Keratinocyte (primary cell): ENCODE data around the gene CELSR3. TPM values are rescaled to one million over a fixed set of nuclear protein-coding genes. Genes with fewer than 3 reads are reported as not detected.

ENCODE experiments used
- DNase-seq: peaks from one replicate; pipeline ENCODE4 v3.0.0-alpha.2; 2011; ENCODE audit warnings: low read depth, missing footprints, low spot score
- FAIRE-seq: peaks from 2 replicates; lab custom pipeline; 2011; peaks lifted over from hg19 to GRCh38; lab: Jason Lieb, UNC
- H2AFZ ChIP-seq: 2 replicates; pipeline ENCODE4 v1.6.0; 2012; ENCODE audit warnings: low read length, control low read depth, inconsistent platforms; ENCODE audit not compliant: control insufficient read depth
- H3K27ac ChIP-seq: 2 replicates; pipeline ENCODE4 v1.5.1; 2011; ENCODE audit warnings: low read length; ENCODE audit not compliant: control insufficient read depth, insufficient read depth
- H3K27me3 ChIP-seq: 3 replicates; pipeline ENCODE4 v1.6.0; 2011; ENCODE audit warnings: low read length; ENCODE audit not compliant: control insufficient read depth, insufficient read depth; ENCODE audit errors: extremely low read depth
- H3K36me3 ChIP-seq, 2 experiments: 2 replicates in 1 of 2; 3 replicates in 1 of 2; pipeline ENCODE4 v1.5.1; 2011; ENCODE audit warnings: low read length in 2 of 2, mild to moderate bottlenecking in 1 of 2; ENCODE audit not compliant: control insufficient read depth in 2 of 2, insufficient read depth in 2 of 2; ENCODE audit errors: extremely low read depth in 1 of 2
- H3K4me1 ChIP-seq: 3 replicates; pipeline ENCODE4 v1.5.1; 2011; ENCODE audit warnings: low read length; ENCODE audit not compliant: control insufficient read depth, insufficient read depth; ENCODE audit errors: extremely low read depth
- H3K4me2 ChIP-seq: 3 replicates; pipeline ENCODE4 v1.6.0; 2011; ENCODE audit warnings: low read depth, low read length; ENCODE audit not compliant: control insufficient read depth, insufficient read depth; ENCODE audit errors: extremely low read depth
- H3K4me3 ChIP-seq, 3 experiments: fragments of 200-600 bp in 1 of 3; sonication (generic) in 1 of 3; 2 replicates in 2 of 3; 3 replicates in 1 of 3; pipeline ENCODE4 v1.5.1; 2011 to 2016; ENCODE audit warnings: low read length in 3 of 3, mild to moderate bottlenecking in 3 of 3, control low read depth in 2 of 3, inconsistent platforms in 1 of 3, low read depth in 1 of 3, mixed read lengths in 1 of 3, mixed run types in 1 of 3, moderate library complexity in 1 of 3; ENCODE audit not compliant: control insufficient read depth in 2 of 3, insufficient read depth in 2 of 3; ENCODE audit errors: extremely low read depth in 1 of 3
- H3K79me2 ChIP-seq: 2 replicates; pipeline ENCODE4 v1.6.0; 2012; ENCODE audit warnings: low read length; ENCODE audit not compliant: control insufficient read depth, insufficient read depth
- H3K9ac ChIP-seq: 3 replicates; pipeline ENCODE4 v1.6.0; 2011; ENCODE audit warnings: low read length; ENCODE audit not compliant: control insufficient read depth, insufficient read depth; ENCODE audit errors: extremely low read depth
- H3K9me1 ChIP-seq: 3 replicates; pipeline ENCODE4 v1.6.0; 2011; ENCODE audit warnings: low read length; ENCODE audit not compliant: control insufficient read depth, insufficient read depth; ENCODE audit errors: extremely low read depth
- H3K9me3 ChIP-seq: 2 replicates; pipeline ENCODE4 v1.5.1; 2012; ENCODE audit warnings: low read depth, low read length; ENCODE audit not compliant: control insufficient read depth
- H4K20me1 ChIP-seq: 3 replicates; pipeline ENCODE4 v1.6.0; 2011; ENCODE audit warnings: low read length; ENCODE audit not compliant: control insufficient read depth, insufficient read depth; ENCODE audit errors: extremely low read depth
- CTCF ChIP-seq, 3 experiments: IDR thresholded peaks in 1 of 3; conservative IDR thresholded peaks in 1 of 3; optimal IDR thresholded peaks in 1 of 3; 2 replicates in 2 of 3; 3 replicates in 1 of 3; pipeline versions ENCODE3 to v1.5.1; 2011; ENCODE audit warnings: low read length in 3 of 3, mild to moderate bottlenecking in 3 of 3, moderate library complexity in 2 of 3, control low read depth in 1 of 3, inconsistent platforms in 1 of 3; ENCODE audit not compliant: insufficient read depth in 2 of 3; ENCODE audit errors: extremely low read depth in 1 of 3
- EZH2 ChIP-seq: IDR thresholded peaks from one replicate; pipeline ENCODE4 v1.6.1; 2012; ENCODE audit warnings: inconsistent platforms, mild to moderate bottlenecking, low read length, moderate library complexity
- dilution Hi-C: fragments of 300-500 bp; cut with MboI; formaldehyde crosslinking; loops from one replicate; pipeline ENCODE4 v1.7.0; 2020; ENCODE audit warnings: low sequenced_read_pairs; ENCODE audit not compliant: extremely low pct_ligation_motif_present
- polyA plus RNA-seq, 5 experiments: library from polyadenylated mRNA; depleted of rRNA in 3 of 5; stranded (reverse) in 3 of 5; stranded (forward) in 1 of 5; unstranded in 1 of 5; fragments of >200 nt; gene quantifications; 1 replicate in 1 of 5; 2 replicates in 3 of 5; 3 replicates in 1 of 5; pipeline versions ENCODE4 v1.2.1 to v1.2.3, GENCODE V29; 2011 to 2012; ENCODE audit warnings: missing spikeins in 2 of 5, low read depth in 1 of 5, low replicate concordance in 1 of 5

Gene CELSR3
- polyA plus RNA-seq, 1 donor (not counting 4 experiments of a cell fraction or from before 2014, with no cell fraction given): 0.25 TPM

- H3K36me3 ChIP-seq: peaks cover 5 to 7% of the 10 kb centered on the region in 2 experiments
- no peak overlapping the region for H3K4me2 ChIP-seq
- TF ChIP-seq CTCF (optimal IDR thresholded peaks at IDR 0.05 in 1 of 3, IDR thresholded peaks at IDR 0.05 in 1 of 3, conservative IDR thresholded peaks at IDR 0.05 in 1 of 3; ENCODE audit: extremely low read depth in 1 of 3, insufficient read depth in 2 of 3, low read length in 3 of 3): no peak
- TF ChIP-seq EZH2: no peak
- no peak overlapping the region for H3K9ac ChIP-seq
- no peak overlapping the region for H3K27ac ChIP-seq
- H3K4me1 ChIP-seq: peaks cover 11% of the 10 kb centered on the region
- H2AFZ ChIP-seq: no peak overlapping the region
- dilution Hi-C loops: no loop called here
- no peaks in the 10 kb centered on the region for H3K9me3 ChIP-seq
- H3K79me2 ChIP-seq: peaks cover 13% of the 10 kb centered on the region
- no peak overlapping the region for H3K4me3 ChIP-seq
- peaks cover 2% of the 10 kb centered on the region for H3K9me1 ChIP-seq
- no peak for DNase-seq
- FAIRE-seq: no peak
- H4K20me1 ChIP-seq: peaks cover 2% of the 10 kb centered on the region
- H3K27me3 ChIP-seq: no peaks in the 10 kb centered on the region
Measured at GRCh38 chr3:48637305-48637704, 25.4 kb downstream of the CELSR3 start.

GRCh38 chr3:48636149-48636655, 26.5 kb downstream of the CELSR3 start:
- H3K27ac ChIP-seq: no peak overlapping the region
- no peak for TF ChIP-seq CTCF (optimal IDR thresholded peaks at IDR 0.05 in 1 of 3, IDR thresholded peaks at IDR 0.05 in 1 of 3, conservative IDR thresholded peaks at IDR 0.05 in 1 of 3; ENCODE audit: extremely low read depth in 1 of 3, insufficient read depth in 2 of 3, low read length in 3 of 3)
- TF ChIP-seq EZH2: no peak
- H3K9me3 ChIP-seq: no peaks in the 10 kb centered on the region
- H3K4me2 ChIP-seq: peak overlapping the region; percentile 96
- dilution Hi-C loops: no loop called here
- H4K20me1 ChIP-seq: peaks cover 2% of the 10 kb centered on the region
- H2AFZ ChIP-seq: peak overlapping the region; percentile 85
- peaks cover 13% of the 10 kb centered on the region for H3K79me2 ChIP-seq
- peaks cover 2% of the 10 kb centered on the region for H3K9me1 ChIP-seq
- peaks cover 11% of the 10 kb centered on the region for H3K4me1 ChIP-seq
- DNase-seq: no peak
- no peaks in the 10 kb centered on the region for H3K27me3 ChIP-seq
- peaks cover 11 to 12% of the 10 kb centered on the region in 2 experiments for H3K36me3 ChIP-seq
- no peak for FAIRE-seq
- peak overlapping the region; percentile 72 for H3K9ac ChIP-seq
- H3K4me3 ChIP-seq: peak overlapping the region; percentile 77 to 93 (median 80)
